Mesothelial cell of epicardium (in vitro differentiated cells): ENCODE measurements around the gene PXMP4. TPM values are rescaled to one million over a fixed set of nuclear protein-coding genes. Genes with fewer than 3 reads are reported as not detected.
A peak's percentile ranks its signal among the peaks of the same experiment; 100 is the strongest.

Experiments
- DNase-seq, 2 experiments: peaks; one replicate each; pipeline ENCODE4 v3.0.0; 2021; ENCODE audit warnings: low spot score in 2 of 2; ENCODE audit not compliant: unreplicated experiment in 2 of 2
- H3K27ac Mint-ChIP-seq: 2 replicates; pipeline ENCODE4 v1.8.0; 2021; ENCODE audit warnings: mixed read lengths
- H3K27me3 Mint-ChIP-seq: 2 replicates; pipeline ENCODE4 v1.8.0; 2021; ENCODE audit warnings: low read depth, mixed read lengths
- H3K36me3 Mint-ChIP-seq: 2 replicates; pipeline ENCODE4 v1.8.0; 2021; ENCODE audit warnings: mixed read lengths
- H3K4me1 Mint-ChIP-seq: 2 replicates; pipeline ENCODE4 v1.8.0; 2021; ENCODE audit warnings: mixed read lengths
- H3K4me3 Mint-ChIP-seq: 2 replicates; pipeline ENCODE4 v1.8.0; 2021; ENCODE audit warnings: mild to moderate bottlenecking, moderate library complexity, mixed read lengths
- H3K9me3 Mint-ChIP-seq: 2 replicates; pipeline ENCODE4 v1.8.0; 2021; ENCODE audit warnings: mixed read lengths
- CTCF ChIP-seq: fragments of 200-600 bp; sonication (generic); IDR thresholded peaks from one replicate; pipeline ENCODE4 v1.5.0; 2021; ENCODE audit warnings: antibody characterized with exemption; ENCODE audit not compliant: unreplicated experiment
- total RNA-seq: library from RNA; stranded (reverse); gene quantifications from 3 replicates; pipeline ENCODE4 v1.2.1, GENCODE V29; 2021

PXMP4 gene
- total RNA-seq = 7.0 to 7.5 TPM (median 7.4 TPM) in 3 replicates

GRCh38 chr20:33719989-33720709, at the start of gene PXMP4:
PXMP4 (minus strand) TSS chr20:33720310; CDS start chr20:33720207, 103 bp downstream.
- Mint-ChIP-seq H3K27ac (peak within 1 kb of the TSS; percentile 65), H3K27me3 (no peaks in the 10 kb centered on the region), H3K4me1 (peaks cover 4% of the 10 kb centered on the region), H3K4me3 (peak within 1 kb of the TSS; percentile 71), H3K36me3 (no peaks in the 10 kb centered on the region), H3K9me3 (peaks cover 3% of the 10 kb centered on the region)
- DNase-seq = peak; percentile 44 to 66
- no peak for TF ChIP-seq CTCF

GRCh38 chr20:33769043-33769442, 48.9 kb upstream of the PXMP4 start:
- H3K4me3 Mint-ChIP-seq = no peak overlapping the region
- H3K9me3 Mint-ChIP-seq = no peaks in the 10 kb centered on the region
- DNase-seq = no peak
- H3K36me3 Mint-ChIP-seq = peaks cover 13% of the 10 kb centered on the region
- no peaks in the 10 kb centered on the region for H3K27me3 Mint-ChIP-seq
- no peak for TF ChIP-seq CTCF
- H3K4me1 Mint-ChIP-seq = no peaks in the 10 kb centered on the region
- H3K27ac Mint-ChIP-seq = no peak overlapping the region

- Mint-ChIP-seq H3K9me3 (no peaks in the 10 kb centered on the region), H3K27ac (no peak overlapping the region), H3K4me3 (no peak overlapping the region), H3K4me1 (no peaks in the 10 kb centered on the region), H3K27me3 (no peaks in the 10 kb centered on the region), H3K36me3 (peaks cover 16% of the 10 kb centered on the region)
- TF ChIP-seq CTCF = no peak
- DNase-seq = no peak
Measured at GRCh38 chr20:33767777-33768138, 47.6 kb upstream of the PXMP4 start.

- Mint-ChIP-seq H3K4me1 (no peaks in the 10 kb centered on the region), H3K27me3 (no peaks in the 10 kb centered on the region), H3K4me3 (no peak overlapping the region), H3K9me3 (no peaks in the 10 kb centered on the region), H3K27ac (no peak overlapping the region), H3K36me3 (peaks cover 19% of the 10 kb centered on the region)
- TF ChIP-seq CTCF = no peak
- DNase-seq = no peak
Measured at GRCh38 chr20:33766686-33767085, 46.6 kb upstream of the PXMP4 start.

GRCh38 chr20:33765592-33765991, 45.5 kb upstream of the PXMP4 start:
- no peaks in the 10 kb centered on the region for H3K9me3 Mint-ChIP-seq
- H3K4me1 Mint-ChIP-seq = no peaks in the 10 kb centered on the region
- no peak for DNase-seq
- H3K4me3 Mint-ChIP-seq = no peak overlapping the region
- no peak overlapping the region for H3K27ac Mint-ChIP-seq
- H3K27me3 Mint-ChIP-seq = no peaks in the 10 kb centered on the region
- peaks cover 20% of the 10 kb centered on the region for H3K36me3 Mint-ChIP-seq
- TF ChIP-seq CTCF = no peak

- no peak for TF ChIP-seq CTCF
- Mint-ChIP-seq H3K27me3 (no peaks in the 10 kb centered on the region), H3K9me3 (no peaks in the 10 kb centered on the region), H3K4me3 (no peak overlapping the region), H3K36me3 (peaks cover 17% of the 10 kb centered on the region), H3K27ac (no peak overlapping the region), H3K4me1 (no peaks in the 10 kb centered on the region)
- no peak for DNase-seq
Measured at GRCh38 chr20:33765099-33765498, 45.0 kb upstream of the PXMP4 start.
